Measurements from ENCODE around the gene MYL11. TPM values are rescaled to one million over a fixed set of nuclear protein-coding genes. Genes with fewer than 3 reads are reported as not detected.
"Not testable (repeated sequence)": the region's sequence is repeated elsewhere in the genome, so short reads cannot be mapped to it uniquely, and the experiment has no call there.

The MYL11 gene
- total RNA-seq, 1 donor from 2014 or later = not detected

DNA sequence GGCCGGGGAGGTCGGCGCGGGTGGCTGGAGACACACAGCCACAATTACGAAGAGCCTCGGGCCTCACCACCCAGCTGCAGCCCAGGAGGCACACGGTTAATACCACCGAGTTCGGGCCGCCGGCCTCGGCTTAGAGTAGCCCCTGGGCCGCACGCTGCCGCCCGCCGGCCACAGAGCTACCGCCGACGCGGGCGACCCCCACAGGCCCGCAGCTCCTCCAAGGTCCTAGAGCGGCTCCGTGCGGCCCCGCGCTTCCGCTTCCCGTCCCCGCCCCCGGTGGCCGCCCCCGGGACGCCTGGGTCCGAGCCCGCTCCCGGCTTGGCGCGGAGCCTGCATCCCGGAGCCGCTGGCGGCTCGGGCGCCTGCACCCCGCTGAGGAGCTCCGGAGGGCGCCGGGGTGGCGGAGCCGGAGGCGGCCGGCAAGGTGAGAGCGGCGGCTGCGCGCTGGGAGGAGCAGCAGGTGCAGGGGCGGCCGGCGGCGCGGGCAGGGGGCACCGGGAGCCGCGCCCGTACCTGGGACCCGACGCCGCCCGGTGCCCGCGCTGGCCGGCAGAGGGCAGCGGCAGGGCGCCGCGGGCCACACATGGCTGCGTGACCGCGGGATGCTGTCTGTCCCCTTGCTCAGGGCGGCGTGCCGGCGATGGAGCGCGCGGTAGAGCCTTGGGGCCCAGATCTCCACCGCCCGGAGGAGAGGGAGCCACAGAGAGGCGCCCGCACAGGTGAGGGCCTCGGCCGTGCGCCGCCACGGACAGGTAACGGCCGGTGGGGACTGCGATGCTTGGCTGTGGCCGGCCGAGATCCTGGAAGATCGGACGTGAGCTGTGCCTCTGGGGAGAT lies 20.8 kb downstream of the MYL11 start, which contains the start of gene ZNF48:
TSS of gene ZNF48 (plus strand) at position 266 of the 837 bp plus-strand sequence. CDS start at position 641, 375 bp downstream.
- peak; percentile 95 for DNase-seq (ENCODE audit: low spot score)

DNA sequence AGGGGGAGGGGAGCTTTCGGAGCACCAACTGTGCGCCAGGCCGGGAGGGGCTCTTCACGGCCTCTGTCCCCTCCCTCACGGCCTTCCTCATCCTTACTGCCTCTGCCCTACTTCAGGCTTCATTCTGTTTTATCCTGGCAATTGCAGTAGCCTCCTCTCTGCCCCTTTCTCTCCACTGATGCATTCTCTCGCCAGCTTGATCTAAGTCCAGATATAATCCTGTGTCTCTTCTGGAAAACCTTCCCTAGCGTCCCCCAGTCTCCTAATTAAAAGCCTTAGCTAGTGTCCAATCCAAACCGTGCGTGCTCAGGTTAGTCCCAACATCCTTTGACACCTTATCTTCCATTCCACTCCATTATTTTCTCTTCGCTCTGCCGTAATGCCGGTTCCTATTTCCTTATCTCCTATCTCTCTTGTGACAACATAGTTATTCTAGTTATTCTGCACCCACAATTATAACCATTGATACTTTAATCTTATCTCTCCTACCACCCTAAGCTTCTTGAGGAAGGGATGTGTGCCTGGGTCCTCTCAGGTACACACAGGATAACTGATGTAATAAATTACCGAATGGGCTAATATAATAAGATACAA lies 21.5 kb downstream of the MYL11 start:
- peak; percentile 38 for DNase-seq (ENCODE audit: low spot score)

DNA sequence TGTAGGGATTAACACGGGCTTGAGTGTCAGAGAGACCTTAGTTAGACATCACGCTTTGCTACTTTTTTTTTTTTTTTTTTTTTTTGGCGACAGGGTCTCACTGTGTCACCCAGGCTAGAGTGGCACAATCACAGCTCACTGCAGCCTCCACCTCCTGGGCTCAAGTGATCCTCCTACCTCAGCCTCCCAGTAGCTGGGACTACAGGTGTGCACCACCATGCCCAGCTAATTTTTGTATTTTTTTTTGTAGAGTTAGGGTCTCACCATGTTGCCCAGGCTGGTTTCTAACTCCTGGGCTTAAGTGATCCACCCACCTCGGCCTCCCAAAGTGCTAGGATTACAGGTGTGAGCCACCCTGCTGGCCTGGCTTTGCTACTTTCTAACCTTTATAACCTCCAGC lies 22.0 kb downstream of the MYL11 start:
- not testable (repeated sequence) for DNase-seq (ENCODE audit: low spot score)

DNA sequence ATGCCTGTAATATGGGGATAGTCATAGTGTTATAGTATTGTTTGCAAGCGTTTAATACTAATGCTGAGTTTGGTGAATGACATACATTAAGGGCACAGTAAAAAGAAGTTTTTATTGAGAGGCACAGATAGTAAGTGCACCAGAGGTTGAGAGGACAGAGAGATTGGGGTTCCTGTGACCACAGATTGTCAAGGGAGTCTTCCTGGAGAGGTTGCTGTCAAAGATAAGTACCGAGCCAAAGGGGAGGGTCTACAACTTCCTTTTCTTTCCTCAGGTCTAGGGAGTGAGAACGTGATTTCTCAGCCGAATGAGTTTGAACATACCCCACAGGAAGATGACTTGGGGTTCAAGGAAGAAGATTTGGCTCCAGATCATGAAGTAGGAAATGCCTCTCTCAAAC lies 22.5 kb downstream of the MYL11 start:
- DNase-seq (ENCODE audit: low spot score) = no peak

DNA sequence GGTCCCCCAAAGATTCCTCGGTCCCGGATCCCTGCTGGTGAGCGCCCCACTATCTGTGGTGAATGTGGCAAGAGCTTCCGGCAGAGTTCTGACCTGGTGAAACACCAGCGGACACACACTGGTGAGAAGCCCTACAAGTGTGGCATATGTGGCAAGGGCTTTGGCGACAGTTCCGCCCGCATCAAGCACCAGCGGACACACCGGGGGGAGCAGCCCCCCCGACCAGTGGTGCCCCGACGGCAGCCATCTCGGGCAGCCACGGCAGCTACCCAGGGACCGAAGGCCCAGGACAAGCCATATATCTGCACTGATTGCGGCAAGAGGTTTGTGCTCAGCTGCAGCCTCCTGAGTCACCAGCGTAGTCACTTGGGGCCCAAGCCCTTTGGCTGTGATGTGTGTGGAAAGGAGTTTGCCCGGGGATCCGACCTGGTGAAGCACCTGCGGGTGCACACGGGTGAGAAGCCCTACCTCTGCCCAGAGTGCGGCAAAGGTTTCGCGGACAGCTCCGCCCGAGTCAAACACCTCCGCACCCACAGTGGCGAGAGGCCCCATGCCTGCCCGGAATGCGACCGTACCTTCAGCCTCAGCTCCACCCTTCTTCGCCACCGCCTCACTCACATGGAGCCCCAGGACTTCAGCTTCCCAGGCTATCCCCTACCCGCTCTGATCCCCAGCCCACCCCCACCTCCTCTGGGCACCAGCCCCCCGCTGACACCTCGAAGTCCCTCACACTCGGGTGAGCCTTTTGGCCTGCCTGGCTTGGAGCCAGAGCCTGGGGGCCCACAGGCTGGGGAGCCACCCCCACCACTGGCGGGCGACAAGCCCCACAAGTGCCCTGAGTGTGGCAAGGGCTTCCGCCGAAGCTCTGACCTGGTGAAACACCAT lies 23.4 kb downstream of the MYL11 start:
- no peak for DNase-seq (ENCODE audit: low spot score)

DNA sequence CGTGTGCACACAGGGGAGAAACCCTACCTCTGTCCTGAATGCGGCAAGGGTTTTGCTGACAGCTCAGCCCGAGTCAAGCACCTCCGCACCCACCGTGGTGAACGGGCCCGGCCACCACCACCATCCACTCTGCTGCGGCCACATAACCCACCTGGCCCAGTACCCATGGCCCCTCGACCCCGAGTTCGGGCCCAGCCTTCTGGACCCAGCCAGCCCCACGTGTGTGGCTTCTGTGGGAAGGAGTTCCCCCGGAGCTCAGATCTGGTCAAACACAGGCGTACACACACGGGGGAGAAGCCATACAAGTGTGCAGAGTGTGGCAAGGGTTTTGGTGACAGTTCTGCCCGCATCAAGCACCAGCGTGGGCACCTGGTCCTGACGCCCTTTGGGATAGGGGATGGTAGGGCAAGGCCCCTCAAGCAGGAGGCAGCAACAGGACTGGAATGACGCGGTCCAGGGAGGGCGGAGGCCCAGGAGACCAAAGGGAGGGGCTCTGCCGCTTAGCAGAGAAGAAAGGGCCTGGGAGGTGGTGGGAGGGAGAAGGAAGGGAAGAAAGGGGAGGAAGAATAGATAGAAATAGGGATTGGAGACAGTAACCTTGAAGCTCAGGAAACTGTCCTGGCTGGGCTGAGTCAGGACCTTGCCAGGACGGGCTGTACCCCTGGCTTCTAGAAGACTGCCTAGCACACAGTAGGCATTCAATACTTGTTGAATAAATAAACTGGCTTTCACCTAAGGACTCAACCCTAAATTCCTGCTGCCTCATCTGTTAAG lies 24.2 kb downstream of the MYL11 start:
- DNase-seq (ENCODE audit: low spot score) = no peak

DNA sequence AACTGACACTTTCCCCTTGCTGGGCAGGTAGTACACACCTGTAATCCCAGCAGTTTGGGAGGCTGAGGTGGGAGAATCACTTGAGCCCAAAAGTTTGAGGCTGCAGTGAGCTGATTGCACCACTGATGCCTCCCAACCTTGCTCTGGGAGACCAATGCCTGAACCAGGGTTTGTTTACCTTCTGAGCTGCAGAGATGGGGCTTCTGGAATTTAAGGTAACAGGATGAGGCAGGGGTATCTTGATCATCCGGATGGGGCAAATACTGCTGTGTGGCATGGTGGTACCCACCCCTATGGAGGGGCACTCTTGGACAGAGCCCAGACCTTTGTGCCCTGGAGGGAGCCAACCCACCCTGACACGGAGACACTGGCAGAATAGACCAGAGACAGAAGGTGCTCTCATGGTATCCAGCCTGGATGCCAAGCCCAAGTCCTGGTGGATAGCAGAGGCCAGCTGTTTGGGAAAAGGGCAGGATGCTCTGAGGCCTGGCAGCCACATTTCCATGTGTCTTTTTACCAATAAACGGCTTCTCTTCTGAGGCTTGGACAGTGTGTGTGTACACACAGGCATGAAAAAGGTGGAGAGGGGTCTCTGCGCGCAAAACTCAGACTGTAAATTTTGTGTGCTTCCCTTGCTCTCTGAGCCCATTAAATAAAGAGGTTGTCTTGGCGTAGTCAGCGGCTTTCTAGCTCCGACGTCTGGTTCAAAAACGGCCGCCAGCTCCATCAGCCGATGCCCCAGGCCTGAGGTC lies 25.0 kb downstream of the MYL11 start:
- no peak for DNase-seq (ENCODE audit: low spot score)

DNA sequence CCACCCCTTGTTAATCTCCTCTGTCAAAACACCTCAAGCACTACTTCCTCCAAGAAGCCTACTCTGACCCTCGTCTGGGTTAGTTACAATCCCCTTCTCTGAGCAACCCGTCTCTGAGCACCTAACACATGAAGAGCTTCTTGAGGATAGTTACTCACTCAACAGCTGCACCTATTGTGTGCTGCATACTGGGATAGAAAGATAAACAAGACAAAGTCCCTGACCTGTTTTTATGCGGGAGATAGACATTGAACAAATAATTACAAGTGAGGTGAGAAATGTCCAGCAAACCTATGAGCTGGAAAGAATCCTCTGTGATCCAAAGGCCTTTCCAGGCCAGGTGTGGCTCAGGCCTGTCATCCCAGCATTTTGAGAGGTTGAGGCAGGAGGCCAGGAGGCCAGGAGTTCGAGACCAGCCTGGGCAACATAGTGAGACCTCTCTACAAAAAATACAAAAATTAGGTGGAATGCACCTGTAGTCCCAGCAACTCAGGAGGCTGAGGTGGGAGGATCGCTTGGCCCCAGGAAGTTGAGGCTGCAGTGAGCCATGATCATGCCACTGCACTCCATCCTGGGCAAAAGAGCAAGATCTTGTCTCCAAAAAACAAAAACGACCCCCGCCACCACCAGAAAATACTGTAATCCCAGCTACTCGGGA lies 27.3 kb downstream of the MYL11 start:
- DNase-seq (ENCODE audit: low spot score) = no peak

DNA sequence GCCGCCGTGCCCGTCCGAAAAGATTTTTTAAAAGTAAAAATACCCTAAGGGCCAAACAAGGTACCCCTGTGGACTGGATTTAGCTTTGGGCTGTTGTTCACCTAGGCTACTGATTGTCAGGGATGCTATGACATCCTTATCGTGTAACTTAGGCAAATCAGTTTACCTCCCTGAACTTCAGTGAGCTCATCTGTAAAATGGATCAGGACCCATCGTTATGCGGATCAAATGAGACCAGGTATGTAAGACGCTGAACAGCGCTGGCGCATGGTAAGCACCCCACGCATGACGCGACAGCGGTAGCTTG lies 32.1 kb downstream of the MYL11 start:
- DNase-seq (ENCODE audit: low spot score) = no peak

DNA sequence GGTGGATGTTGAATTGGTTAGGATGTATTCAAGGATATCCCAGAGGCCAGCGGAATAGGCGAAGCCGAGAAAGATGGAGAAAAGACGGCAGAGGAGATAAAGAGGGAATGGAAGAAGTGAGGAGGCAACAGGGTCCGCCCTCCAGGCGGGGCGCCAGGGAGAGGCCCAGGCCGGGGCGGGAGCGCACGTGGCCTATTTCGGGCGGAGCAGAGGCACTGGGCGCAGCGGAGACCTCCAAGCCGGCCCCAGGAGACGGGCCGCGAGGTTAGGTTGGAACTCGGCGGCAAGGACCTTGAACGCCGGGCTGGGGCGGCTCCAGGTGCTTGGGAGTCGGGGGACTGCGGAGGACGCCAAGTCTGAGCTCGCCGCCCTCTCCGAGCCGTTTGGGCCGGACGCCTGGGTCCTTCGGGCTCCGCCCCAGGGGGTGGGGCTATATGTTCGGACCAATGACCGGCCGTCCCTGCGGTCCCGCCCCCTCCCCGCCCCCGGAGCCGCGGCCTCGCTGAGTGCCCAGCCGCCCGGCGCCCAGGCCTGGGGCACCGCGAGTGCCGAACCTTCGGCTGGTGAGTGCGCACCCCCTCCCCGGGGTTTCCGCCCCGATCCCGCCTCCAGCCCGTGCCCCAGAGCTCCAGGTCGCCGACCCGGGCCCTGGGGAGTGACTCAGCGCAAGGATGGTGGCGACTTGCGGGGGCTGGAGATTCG lies 32.7 kb downstream of the MYL11 start, which contains the start of gene ZNF771:
TSS of gene ZNF771 (plus strand) at position 505 of the 702 bp plus-strand sequence. CDS start 448 bp downstream, outside the sequence.
- DNase-seq (ENCODE audit: low spot score) = peak; percentile 94

DNA sequence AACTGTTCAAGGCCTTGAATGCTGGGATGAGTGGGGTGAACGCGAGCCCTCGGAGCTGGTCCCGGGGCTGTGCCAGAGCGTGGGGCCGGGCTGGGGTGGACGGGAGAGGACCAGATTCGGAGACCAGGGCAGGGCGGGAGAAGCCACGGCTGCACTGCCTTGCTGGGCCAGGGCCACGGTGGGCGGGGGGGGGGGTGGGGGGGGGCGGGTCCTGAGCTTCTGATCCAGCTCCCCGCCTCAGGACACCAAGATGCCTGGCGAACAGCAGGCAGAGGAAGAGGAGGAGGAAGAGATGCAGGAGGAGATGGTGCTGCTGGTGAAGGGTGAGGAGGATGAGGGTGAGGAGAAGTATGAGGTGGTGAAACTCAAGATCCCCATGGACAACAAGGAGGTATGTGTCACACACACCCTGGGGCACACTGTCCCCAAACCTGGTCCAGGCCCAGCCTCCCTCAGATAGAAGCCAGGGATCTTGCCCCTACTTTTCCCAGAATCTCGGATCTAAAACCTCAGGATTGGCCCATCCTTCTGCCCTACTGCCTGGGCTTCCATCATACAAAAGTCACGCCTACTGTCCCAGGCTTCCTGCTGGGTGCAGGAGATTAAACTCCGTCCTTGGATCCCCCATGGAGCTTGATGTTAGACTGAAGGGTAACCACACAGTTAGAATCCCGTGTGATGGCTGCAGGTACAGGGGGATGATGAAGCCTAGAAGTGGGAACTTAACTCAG lies 33.4 kb downstream of the MYL11 start:
- DNase-seq (ENCODE audit: low spot score) = no peak

DNA sequence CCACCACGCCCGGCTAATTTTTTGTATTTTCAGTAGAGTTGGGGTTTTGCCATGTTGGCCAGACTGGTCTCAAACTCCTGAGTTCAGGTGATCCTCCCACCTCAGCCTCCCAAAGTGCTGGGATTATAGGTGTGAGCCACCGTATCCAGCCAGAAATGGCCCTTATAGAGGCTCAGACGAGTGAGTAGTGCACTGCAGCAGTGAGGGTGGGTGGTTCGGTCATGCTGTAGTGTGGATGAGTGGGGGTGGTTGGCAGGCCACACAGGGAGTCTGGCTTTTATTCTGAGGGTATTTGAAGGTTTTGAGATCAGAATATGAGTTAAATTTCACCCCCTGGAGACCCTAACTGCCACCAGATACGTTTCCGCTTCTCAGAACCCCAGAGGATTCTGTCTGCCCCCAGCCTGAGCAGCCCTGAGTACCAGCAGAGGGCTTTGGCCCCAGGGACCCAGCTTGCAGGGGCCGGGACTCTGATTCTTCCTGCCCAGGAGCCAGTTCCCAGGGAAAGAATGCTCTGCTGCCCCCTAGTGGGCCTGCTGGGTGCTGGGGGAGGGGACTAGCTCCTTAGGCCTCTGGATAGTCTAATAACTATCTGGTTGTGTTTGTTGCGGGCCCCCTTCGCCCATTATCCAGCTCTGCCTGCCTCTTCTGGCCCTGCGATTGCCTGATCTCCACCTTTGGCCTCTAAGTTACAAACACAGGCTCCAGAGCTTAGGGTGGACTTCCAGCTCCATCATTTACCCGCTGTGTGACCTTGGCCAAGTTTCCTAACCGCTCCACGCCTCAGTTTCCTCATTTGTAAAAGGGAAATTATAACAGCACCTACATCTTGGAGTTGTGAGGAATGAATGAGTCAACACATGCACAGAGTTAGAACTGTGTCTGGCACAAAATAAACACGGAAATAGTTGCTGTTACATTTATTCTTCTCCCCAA lies 34.8 kb downstream of the MYL11 start:
- peak; percentile 91 for DNase-seq (ENCODE audit: low spot score)

DNA sequence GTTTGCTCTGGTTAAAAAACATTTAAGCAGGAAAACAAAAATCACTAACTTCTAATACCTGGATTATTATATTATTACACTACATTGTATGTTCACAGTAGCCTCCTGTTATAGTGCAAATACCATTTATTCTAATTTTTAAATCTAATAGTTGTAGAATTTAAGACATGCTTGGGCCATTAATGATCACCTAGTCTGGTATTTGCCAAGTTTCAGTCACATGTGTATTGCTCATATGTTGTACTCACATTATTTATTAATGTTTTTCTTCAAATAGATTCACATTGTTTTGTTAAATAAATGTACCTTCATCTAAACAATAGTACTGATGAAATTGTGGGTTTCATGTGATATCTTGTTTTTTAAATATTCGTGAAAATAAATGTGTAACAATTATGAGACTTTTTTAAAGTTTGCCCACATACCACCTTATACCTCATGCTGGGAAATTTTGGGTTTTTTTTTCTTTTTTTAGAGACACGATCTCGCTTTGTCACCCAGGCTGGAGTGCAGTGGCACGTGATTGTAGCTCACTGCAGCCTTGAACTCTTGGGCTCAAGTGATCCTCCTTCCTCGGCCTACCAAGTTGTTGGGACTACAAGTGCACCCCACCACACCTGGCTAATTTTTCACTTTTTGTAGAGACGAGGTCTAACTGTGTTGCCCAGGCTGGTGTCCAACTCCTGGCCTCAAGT lies 38.7 kb downstream of the MYL11 start:
- no peak for DNase-seq (ENCODE audit: low spot score)

DNA sequence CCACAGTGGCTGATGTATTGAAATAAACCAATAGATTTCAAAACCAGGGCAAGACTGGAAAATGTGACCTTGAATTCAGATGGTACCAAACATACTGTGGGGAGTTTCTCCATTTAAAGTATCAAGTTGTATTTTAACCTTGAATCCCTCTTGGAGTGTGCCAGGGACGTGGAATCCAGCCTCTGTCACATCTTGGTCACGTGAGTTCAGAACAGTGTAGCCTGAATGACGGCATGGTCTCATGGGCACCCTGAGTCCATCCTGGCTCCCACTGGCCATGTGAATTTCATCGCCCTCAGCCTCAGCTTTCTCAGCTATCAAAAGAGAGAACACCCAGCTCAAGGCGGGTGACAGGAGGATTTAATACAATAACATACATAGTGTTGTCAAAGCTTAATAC lies 39.6 kb downstream of the MYL11 start:
- DNase-seq (ENCODE audit: low spot score) = no peak

DNA sequence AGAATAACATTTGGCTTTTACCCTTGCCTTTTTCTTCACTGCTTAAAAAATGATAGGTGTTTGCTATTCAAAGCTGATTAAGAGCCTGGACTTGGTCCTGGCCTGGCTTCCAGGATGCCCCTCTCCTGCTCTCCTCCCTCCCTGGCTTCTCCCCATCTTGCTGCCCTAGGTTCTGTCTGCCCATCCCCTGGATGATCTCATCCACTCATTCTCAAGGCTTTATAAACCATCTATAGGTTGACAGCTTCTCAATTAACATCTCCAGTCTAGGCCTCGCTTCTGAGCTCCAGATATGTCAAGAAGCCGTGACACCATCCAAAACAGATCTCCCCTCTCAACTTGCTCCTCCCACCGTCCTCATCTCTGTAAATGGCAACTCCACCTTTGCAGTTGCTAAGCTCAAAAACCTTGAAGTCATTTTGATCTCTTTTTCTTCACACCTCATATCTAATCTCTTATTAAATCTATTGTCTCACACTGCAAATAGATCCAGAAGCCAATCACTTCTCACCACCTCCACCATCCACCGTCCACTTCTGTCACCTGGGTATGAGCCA lies 41.5 kb downstream of the MYL11 start:
- no peak for DNase-seq (ENCODE audit: low spot score)

DNA sequence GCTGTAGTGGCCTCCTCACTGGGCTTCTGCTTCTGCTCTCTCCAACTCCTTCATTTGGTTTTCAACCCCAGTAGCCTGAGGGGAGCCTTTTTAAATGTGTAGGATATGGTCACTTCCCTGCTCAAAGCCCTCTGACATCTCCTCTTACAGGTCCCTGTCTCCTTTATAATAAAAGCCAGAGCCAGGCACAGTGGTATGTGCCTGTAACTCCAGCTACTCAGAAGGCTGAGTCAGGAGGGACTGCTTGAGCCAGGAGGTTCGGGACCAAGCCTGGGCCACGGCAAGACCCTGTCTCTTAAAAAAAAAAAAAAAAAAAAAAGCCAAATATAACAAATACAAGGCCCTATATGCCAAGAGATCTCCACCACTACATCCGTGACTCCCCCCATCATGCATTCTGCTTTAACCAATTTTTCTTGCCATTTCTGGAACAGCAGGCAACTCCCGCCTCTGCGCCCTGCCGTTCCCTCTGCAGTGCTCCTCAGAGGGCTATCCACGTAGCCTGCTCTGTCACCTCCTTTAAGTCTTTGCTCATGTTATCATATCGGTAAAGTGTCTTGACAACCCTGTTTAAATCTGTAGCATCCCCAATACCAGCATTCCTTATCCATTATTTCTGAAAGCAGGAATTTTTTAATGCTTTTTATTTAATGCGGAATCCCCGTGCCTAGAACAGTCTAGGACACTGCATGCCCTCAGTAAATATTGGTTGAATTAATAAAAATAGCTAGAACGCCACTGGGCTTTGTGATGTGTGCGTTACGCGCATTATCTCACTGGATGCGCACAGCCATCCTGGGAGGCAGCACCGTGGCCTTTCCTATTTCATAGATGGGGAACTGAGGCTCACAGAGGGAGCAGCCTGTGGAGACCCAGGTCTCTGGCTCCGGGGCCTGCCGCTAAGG lies 42.3 kb downstream of the MYL11 start:
- no peak for DNase-seq (ENCODE audit: low spot score)

Data from umbilical cord (tissue), 2 donors.